ENCODE data around the gene TEKTIP1. TPM values are rescaled to one million over a fixed set of nuclear protein-coding genes. Genes with fewer than 3 reads are reported as not detected.

TEKTIP1 gene
- total and polyA plus RNA-seq, 5 donors from 2014 or later, result 0.44 to 10.9 TPM; not detected in 3

DNA sequence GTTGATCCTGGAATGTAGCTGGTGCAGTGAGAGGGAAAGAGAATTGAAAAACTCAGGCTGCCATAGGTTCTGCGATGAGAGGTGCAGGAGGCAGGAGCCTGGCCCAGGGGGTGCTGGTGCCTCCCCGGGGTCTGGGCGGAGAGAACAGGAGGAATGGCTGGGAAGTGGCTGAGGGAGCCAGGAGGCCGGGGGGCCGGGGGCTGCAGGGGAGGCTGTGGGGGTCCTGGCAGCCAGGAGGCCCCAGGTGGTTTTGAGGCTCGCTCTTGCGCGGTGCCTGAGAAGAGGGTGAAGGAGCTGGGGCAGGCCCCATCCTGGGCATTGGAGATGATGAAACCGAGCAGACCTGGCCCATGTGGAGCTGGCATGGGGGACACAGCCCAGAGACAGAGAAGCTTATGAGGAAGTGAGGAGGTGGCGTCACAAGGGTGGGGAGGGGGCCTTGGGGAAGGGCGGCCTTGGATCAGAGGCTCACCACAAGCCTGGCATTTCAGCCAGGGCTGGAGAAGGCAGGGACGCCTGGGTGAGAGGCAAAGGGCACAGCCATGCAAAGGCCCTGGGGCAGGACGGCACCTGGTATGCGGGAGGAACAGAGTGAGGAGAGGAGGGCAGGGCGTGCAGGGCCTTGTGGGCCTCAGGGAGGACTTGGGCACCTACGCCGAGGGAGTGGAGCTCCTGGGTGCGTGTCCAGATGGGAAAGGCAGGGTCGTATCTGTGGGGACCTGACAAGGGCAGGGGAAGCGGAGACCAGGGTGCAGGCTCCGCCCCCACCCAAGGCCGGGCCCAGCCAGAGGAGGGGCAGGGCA lies 1.3 kb upstream of the TEKTIP1 start:
- DNase-seq (no peak), ATAC-seq (ENCODE audit: low read depth in 2 of 2) (peak in 1 of 2 donors; percentile 13)
- Histone ChIP-seq H3K27ac (ENCODE audit: insufficient read depth, low read length, poor library complexity, severe bottlenecking) (no peak overlapping the region), H3K4me3 (ENCODE audit: low read depth, low read length) (no peak overlapping the region), H3K9me3 (ENCODE audit: control insufficient read depth in 2 of 2, low read length in 2 of 2) (no peaks in the 10 kb centered on the region), H3K27me3 (ENCODE audit: control insufficient read depth, insufficient read depth, low read length) (no peaks in the 10 kb centered on the region), H3K36me3 (ENCODE audit: control insufficient read depth, insufficient read depth, low read length) (peaks cover 27% of the 10 kb centered on the region), H3K4me1 (ENCODE audit: control insufficient read depth, insufficient read depth, low read length, poor library complexity, severe bottlenecking) (no peaks in the 10 kb centered on the region)
- Mint-ChIP-seq H3K27ac (peak overlapping the region in 1 of 3 donors; percentile 56), H3K4me1 (peaks cover 0 to 2% (median 0%) of the 10 kb centered on the region in 4 donors), H3K4me3 (peak overlapping the region in 1 of 4 donors; percentile 74), H3K27me3 (no peaks in the 10 kb centered on the region), H3K9me3 (no peaks in the 10 kb centered on the region), H3K36me3 (peaks cover 8% of the 10 kb centered on the region)

DNA sequence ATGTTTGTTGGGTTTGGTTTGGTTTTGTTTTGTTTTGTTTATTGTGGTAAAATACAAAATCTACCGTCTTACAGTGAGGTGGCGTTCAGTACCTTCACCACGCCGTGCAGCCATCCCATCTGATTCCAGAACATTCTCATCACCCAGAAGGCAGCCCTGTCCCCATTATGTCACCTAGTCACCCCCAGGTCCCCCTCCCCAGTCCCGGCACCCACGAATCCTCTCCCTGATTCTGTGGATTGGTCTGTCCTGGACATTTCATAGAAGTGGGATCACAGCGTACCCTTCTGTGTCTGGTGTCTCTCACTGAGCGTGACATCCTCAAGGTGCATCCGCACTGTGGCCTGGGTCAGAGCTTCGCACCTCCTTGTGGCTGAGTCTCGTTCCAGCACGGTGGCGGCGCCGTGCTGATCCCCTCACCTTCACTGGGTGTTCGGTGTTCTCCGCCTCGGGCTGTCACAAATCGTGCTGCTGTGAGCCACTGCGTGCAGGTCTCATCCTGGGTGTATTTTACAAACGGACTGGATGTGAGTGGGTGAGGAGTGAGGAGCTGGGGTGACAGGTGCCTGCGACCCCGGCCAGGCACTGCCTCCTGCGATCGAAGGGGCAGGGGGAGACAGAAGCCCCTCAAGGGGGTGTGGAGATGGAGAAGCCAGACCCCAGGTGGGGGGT lies 580 bp upstream of the TEKTIP1 start:
- no peaks in the 10 kb centered on the region for H3K9me3 ChIP-seq (ENCODE audit: control insufficient read depth in 2 of 2, low read length in 2 of 2)
- H3K36me3 ChIP-seq (ENCODE audit: control insufficient read depth, insufficient read depth, low read length), result peaks cover 24% of the 10 kb centered on the region
- H3K4me3 ChIP-seq (ENCODE audit: low read depth, low read length), result no peak overlapping the region
- Mint-ChIP-seq H3K27ac (no peak overlapping the region), H3K36me3 (peaks cover 8% of the 10 kb centered on the region), H3K4me1 (peaks cover 0 to 2% (median 0%) of the 10 kb centered on the region in 4 donors), H3K9me3 (no peaks in the 10 kb centered on the region), H3K27me3 (no peaks in the 10 kb centered on the region), H3K4me3 (no peak overlapping the region)
- ATAC-seq (ENCODE audit: low read depth in 2 of 2) (no peak), DNase-seq (no peak)
- H3K27me3 ChIP-seq (ENCODE audit: control insufficient read depth, insufficient read depth, low read length), result no peaks in the 10 kb centered on the region
- H3K4me1 ChIP-seq (ENCODE audit: control insufficient read depth, insufficient read depth, low read length, poor library complexity, severe bottlenecking), result no peaks in the 10 kb centered on the region
- H3K27ac ChIP-seq (ENCODE audit: insufficient read depth, low read length, poor library complexity, severe bottlenecking), result no peak overlapping the region

DNA sequence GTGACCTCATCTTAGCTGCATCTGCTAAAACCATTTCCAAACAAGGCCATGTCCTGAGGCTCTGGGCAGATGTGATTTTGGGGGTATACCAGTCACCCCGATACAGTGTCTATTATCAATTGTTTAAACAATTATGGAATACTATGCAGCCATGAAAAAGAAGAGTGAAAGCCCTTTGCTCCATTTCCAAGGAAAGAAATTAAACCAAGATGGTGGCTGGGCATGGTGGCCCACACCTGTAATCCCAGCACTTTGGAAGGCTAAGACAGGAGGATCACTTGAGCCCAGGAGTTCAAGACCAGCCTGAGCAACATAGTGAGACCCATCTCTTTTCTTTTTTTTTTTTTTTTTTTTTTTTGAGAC lies 763 bp downstream of the TEKTIP1 start:
- ATAC-seq (ENCODE audit: low read depth in 2 of 2), result no peak
- no peaks in the 10 kb centered on the region for H3K9me3 Mint-ChIP-seq
- Histone ChIP-seq H3K9me3 (ENCODE audit: control insufficient read depth in 2 of 2, low read length in 2 of 2) (no peaks in the 10 kb centered on the region), H3K4me3 (ENCODE audit: low read depth, low read length) (no peak overlapping the region), H3K4me1 (ENCODE audit: control insufficient read depth, insufficient read depth, low read length, poor library complexity, severe bottlenecking) (no peaks in the 10 kb centered on the region), H3K36me3 (ENCODE audit: control insufficient read depth, insufficient read depth, low read length) (peaks cover 11% of the 10 kb centered on the region), H3K27me3 (ENCODE audit: control insufficient read depth, insufficient read depth, low read length) (no peaks in the 10 kb centered on the region), H3K27ac (ENCODE audit: insufficient read depth, low read length, poor library complexity, severe bottlenecking) (no peak overlapping the region)
- no peaks in the 10 kb centered on the region for H3K27me3 Mint-ChIP-seq
- peaks cover 0 to 2% (median 0%) of the 10 kb centered on the region in 4 donors for H3K4me1 Mint-ChIP-seq
- H3K36me3 Mint-ChIP-seq, result peaks cover 8% of the 10 kb centered on the region
- no peak for DNase-seq
- no peak overlapping the region for H3K4me3 Mint-ChIP-seq
- H3K27ac Mint-ChIP-seq, result no peak overlapping the region

GRCh38 chr19:3543150-3544057 lies 4.4 kb downstream of the TEKTIP1 start:
- H3K4me1 Mint-ChIP-seq, result peaks cover 0 to 11% (median 2%) of the 10 kb centered on the region in 4 donors
- H3K4me1 ChIP-seq (ENCODE audit: control insufficient read depth, insufficient read depth, low read length, poor library complexity, severe bottlenecking), result no peaks in the 10 kb centered on the region
- no peak for ATAC-seq (ENCODE audit: low read depth in 2 of 2)
- no peak overlapping the region for H3K27ac Mint-ChIP-seq
- no peaks in the 10 kb centered on the region for H3K27me3 ChIP-seq (ENCODE audit: control insufficient read depth, insufficient read depth, low read length)
- peaks cover 4% of the 10 kb centered on the region for H3K36me3 ChIP-seq (ENCODE audit: control insufficient read depth, insufficient read depth, low read length)
- no peak overlapping the region for H3K4me3 ChIP-seq (ENCODE audit: low read depth, low read length)
- no peaks in the 10 kb centered on the region for H3K9me3 ChIP-seq (ENCODE audit: control insufficient read depth in 2 of 2, low read length in 2 of 2)
- no peaks in the 10 kb centered on the region for H3K27me3 Mint-ChIP-seq
- H3K4me3 Mint-ChIP-seq, result no peak overlapping the region
- no peak overlapping the region for H3K27ac ChIP-seq (ENCODE audit: insufficient read depth, low read length, poor library complexity, severe bottlenecking)
- H3K9me3 Mint-ChIP-seq, result no peaks in the 10 kb centered on the region
- H3K36me3 Mint-ChIP-seq, result peaks cover 8% of the 10 kb centered on the region
- DNase-seq, result no peak

GRCh38 chr19:3544058-3544376 lies 5.0 kb downstream of the TEKTIP1 start:
- Mint-ChIP-seq H3K4me3 (no peak overlapping the region), H3K27me3 (no peaks in the 10 kb centered on the region), H3K27ac (no peak overlapping the region), H3K36me3 (peaks cover 8% of the 10 kb centered on the region), H3K9me3 (no peaks in the 10 kb centered on the region), H3K4me1 (peaks cover 0 to 11% (median 2%) of the 10 kb centered on the region in 4 donors)
- no peak overlapping the region for H3K27ac ChIP-seq (ENCODE audit: insufficient read depth, low read length, poor library complexity, severe bottlenecking)
- no peaks in the 10 kb centered on the region for H3K9me3 ChIP-seq (ENCODE audit: control insufficient read depth in 2 of 2, low read length in 2 of 2)
- no peak for DNase-seq
- H3K4me1 ChIP-seq (ENCODE audit: control insufficient read depth, insufficient read depth, low read length, poor library complexity, severe bottlenecking), result no peaks in the 10 kb centered on the region
- no peak overlapping the region for H3K4me3 ChIP-seq (ENCODE audit: low read depth, low read length)
- H3K36me3 ChIP-seq (ENCODE audit: control insufficient read depth, insufficient read depth, low read length), result peaks cover 8% of the 10 kb centered on the region
- no peak for ATAC-seq (ENCODE audit: low read depth in 2 of 2)
- no peaks in the 10 kb centered on the region for H3K27me3 ChIP-seq (ENCODE audit: control insufficient read depth, insufficient read depth, low read length)

DNA sequence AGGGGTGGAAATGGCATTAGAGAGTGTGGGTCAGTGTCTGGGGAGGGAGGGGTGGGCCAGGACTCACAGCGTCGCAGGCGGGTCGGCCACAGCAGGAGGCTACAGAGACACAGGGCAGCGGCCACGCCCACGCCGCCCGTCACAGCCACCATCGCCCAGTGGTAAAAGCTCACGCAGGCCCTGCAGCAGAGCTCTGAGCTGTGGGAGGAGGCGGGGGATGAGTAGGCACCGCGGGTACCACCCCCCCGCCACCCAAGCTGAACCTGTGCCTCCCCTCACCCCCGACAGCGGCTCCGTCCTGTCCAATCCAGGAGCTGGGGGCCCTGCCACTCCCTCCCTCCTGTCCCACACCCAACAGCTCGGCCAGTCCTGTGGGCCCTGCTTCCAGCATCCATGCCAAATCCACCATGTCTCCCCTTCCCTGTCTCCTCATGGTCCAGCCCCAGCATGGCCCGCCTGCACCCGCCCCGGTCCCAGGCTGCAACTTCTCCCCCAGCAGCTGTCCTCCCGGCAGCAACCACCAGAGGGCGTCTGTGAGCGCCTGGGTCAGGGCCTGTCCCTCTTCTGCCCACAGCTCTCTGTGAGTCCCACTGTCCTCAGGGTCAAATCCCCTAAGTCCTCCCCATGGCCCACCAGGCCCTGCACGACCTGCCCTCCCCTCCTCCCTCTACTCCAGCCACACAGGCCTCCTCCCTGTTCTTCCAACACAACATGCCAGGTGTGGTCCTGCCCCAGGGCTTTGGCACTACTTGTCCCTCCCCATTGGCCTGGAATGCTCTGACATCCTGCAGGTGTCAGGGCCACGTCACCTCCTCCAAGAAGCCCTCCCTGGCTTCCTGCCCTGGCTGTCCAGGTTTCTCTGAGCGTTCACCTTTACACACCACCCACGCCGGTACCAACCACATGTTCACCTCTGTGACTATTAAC lies 6.0 kb downstream of the TEKTIP1 start:
- Histone ChIP-seq H3K27me3 (ENCODE audit: control insufficient read depth, insufficient read depth, low read length) (no peaks in the 10 kb centered on the region), H3K4me3 (ENCODE audit: low read depth, low read length) (no peak overlapping the region), H3K4me1 (ENCODE audit: control insufficient read depth, insufficient read depth, low read length, poor library complexity, severe bottlenecking) (no peaks in the 10 kb centered on the region), H3K27ac (ENCODE audit: insufficient read depth, low read length, poor library complexity, severe bottlenecking) (no peak overlapping the region), H3K36me3 (ENCODE audit: control insufficient read depth, insufficient read depth, low read length) (peaks cover 10% of the 10 kb centered on the region), H3K9me3 (ENCODE audit: control insufficient read depth in 2 of 2, low read length in 2 of 2) (no peaks in the 10 kb centered on the region)
- peaks cover 4% of the 10 kb centered on the region for H3K36me3 Mint-ChIP-seq
- ATAC-seq (ENCODE audit: low read depth in 2 of 2), result peak; percentile 59 to 73
- H3K27me3 Mint-ChIP-seq, result no peaks in the 10 kb centered on the region
- DNase-seq, result peak; percentile 53 to 70 (median 65)
- H3K27ac Mint-ChIP-seq, result peak overlapping the region; percentile 41 to 59 (median 48)
- no peaks in the 10 kb centered on the region for H3K9me3 Mint-ChIP-seq
- H3K4me1 Mint-ChIP-seq, result peaks cover 0 to 9% (median 2%) of the 10 kb centered on the region in 4 donors
- H3K4me3 Mint-ChIP-seq, result no peak overlapping the region

- ATAC-seq (ENCODE audit: low read depth in 2 of 2) (no peak), DNase-seq (no peak)
- no peaks in the 10 kb centered on the region for H3K9me3 ChIP-seq (ENCODE audit: control insufficient read depth in 2 of 2, low read length in 2 of 2)
- H3K4me1 ChIP-seq (ENCODE audit: control insufficient read depth, insufficient read depth, low read length, poor library complexity, severe bottlenecking), result no peaks in the 10 kb centered on the region
- H3K27me3 Mint-ChIP-seq, result no peaks in the 10 kb centered on the region
- H3K36me3 Mint-ChIP-seq, result peaks cover 4% of the 10 kb centered on the region
- peak overlapping the region in 2 of 3 donors; percentile 41 to 56 for H3K27ac Mint-ChIP-seq
- peaks cover 0 to 9% (median 2%) of the 10 kb centered on the region in 4 donors for H3K4me1 Mint-ChIP-seq
- H3K27ac ChIP-seq (ENCODE audit: insufficient read depth, low read length, poor library complexity, severe bottlenecking), result no peak overlapping the region
- H3K4me3 Mint-ChIP-seq, result no peak overlapping the region
- no peaks in the 10 kb centered on the region for H3K9me3 Mint-ChIP-seq
- H3K27me3 ChIP-seq (ENCODE audit: control insufficient read depth, insufficient read depth, low read length), result no peaks in the 10 kb centered on the region
- peaks cover 11% of the 10 kb centered on the region for H3K36me3 ChIP-seq (ENCODE audit: control insufficient read depth, insufficient read depth, low read length)
- H3K4me3 ChIP-seq (ENCODE audit: low read depth, low read length), result no peak overlapping the region
These were observed 6.7 kb downstream of the TEKTIP1 start for GRCh38 chr19:3545669-3546034.
